HG03159 (cell line): ENCODE results near the gene PEX7.
"Not testable (repeated sequence)": the region's sequence is repeated elsewhere in the genome, so short reads cannot be mapped to it uniquely, and the experiment has no call there.

ENCODE experiments used
- ATAC-seq: cut with Tn5 transposase; IDR thresholded peaks from one replicate; pipeline ENCODE4 v1.9.1; 2021; ENCODE audit warnings: mild to moderate bottlenecking, moderate library complexity; ENCODE audit not compliant: unreplicated experiment

PEX7 gene

DNA sequence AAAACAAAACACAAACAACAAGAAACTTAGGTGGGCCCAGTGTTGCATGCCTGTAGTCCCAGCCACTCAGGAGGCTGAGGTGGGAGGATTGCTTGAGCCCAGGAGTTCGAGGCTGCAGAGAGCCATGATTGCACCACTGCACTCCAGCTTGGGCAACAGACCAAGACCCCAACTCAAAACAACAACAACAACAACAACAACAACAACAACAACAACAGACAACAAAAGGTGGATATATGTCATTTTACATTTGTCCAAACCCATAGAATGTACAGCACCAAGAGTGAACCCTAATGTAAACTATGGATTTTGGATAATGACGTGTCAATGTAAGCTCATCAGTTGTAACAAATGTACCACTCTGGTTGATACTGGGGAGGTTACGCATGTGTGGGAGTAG is 127.6 kb downstream of the PEX7 start:
- not testable (repeated sequence) for ATAC-seq

DNA sequence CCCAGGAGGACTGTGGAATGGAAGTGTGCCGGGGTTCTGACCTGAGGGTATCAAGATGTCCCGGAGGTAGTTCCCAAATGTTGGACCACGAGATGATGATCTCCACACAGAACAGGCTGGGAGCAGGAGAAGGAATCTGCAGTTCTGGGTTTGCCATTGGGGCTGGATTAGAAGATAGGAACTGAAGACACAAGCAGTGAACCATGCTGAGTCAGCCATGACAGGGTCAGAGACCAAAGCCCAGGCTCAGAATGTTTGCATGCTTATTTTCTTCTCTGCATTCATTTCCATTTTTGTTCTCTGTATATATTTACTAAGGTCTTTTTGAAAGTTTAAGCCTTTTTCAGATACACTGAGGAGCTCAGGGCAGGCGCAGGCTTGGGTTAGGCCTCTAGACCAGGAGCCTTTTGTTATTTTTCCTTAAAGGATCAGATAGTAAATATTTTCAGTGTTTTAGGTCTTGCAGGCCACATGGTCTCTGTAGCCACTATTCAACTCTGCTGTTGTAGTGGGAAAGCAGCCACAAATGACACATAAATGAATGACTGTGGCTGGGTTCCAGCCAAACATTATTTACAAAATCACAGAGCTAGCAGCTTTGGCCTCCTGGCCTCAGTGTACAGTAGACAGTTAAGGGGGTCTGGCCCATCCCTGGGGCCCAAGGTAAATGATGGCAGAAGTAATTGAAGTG is 128.2 kb downstream of the PEX7 start:
- ATAC-seq = no peak

DNA sequence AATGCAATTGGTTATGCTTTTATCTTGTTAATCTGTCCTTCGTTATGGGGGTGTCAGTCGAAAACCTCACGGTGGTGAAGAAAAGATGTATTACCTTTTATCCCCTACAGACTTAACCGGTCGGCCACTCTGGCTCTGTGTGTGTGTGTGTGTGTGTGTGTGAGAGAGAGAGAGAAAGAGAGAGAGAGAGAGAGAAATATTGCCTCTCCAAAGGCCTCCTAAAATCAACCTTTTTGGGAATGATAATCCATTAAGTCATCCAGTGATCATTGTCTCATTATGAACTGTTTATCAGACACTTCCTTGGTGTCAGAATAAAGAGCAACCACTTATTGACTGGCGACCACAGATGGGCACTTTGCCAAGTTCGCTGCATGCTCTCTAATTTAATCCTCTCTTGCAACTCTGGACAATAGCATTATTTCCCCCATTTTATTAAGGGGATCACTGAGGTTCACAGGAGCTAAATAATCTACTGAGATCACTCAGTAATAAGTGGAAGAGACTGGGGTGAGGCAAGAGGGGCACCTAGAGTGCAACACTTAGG is 130.4 kb downstream of the PEX7 start:
- ATAC-seq = no peak

DNA sequence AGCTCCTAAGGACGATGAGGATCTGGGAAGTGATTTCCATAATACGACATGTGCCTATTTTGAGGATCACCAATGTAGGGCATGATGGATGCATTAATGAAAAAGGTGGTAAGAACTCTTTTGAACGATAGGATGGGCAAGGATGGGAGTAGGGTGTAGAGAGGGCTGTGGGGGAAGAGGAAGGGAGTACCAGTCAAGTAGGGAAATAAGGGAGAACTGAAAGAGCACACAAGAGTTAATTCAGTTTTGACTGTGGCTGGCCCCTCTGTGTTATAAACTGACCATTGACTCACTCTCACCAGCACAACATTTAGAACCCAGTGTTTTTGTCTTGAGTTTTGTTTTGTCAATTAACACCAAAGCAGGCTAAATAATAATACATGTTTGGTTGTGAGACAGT is 132.7 kb downstream of the PEX7 start:
- ATAC-seq = no peak

DNA sequence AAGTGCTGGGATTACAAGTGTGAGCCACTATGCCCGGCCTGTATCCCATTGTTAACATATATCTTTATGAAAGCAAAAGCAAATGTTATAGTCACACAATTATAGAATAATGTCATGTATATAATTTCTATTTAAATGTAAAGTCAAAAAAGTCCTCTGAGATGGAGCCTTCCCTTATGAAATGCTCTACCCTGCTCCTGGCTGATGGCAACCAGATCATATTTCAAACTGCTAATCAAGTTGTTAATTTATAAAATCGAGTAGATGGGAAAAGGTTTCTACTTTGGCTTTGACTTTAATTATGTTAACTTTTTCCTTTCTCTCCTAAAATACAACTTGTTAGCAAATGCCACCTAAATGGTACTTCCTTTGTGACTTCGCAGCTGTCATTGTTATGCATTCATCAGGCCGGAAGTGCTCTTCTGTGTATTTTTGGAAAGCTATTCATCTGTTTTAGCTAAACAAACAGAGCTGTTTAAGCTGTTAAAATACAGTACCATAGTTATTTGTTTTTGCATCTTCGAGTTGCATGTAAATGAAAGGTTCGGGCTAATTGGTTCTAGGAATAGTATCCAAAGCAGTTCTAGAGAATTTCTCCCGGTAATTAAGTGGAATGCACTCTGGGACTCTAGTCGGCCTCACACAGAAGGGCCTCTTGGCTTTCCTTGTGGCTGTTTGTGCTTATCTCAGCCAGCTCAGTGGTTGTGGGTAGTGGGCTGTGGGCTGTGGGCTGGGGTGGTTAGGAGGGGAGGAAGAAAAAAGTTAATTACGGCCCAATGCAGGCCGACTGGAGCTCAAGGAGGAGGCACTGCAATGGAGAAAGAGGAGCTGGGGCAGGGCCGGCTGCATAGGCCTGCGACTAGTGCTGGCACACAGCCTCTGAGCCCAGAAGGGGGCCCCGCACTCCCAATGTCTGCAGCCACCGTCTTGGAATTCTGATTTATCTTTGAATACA is 134.5 kb downstream of the PEX7 start:
- ATAC-seq = no peak

DNA sequence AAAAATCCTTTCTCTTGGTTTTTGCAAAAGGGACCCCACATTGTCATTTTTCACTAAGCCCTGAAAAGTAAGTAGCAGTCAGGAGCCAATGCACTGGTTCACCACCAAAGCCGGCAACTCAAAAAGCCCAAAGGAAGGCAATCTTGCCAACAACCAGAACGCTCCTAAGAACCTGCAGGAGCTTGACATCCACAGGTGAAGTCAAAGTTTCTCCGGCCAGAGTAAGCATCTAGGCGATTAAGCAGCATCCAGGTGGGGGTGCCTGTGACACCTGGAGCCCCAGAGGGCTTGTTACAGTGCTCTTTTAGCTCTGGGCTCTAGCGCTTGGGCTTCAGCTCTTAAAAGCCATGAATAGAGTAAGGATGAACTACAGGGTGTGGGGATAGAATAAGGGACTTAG is 135.8 kb downstream of the PEX7 start:
- ATAC-seq = no peak

DNA sequence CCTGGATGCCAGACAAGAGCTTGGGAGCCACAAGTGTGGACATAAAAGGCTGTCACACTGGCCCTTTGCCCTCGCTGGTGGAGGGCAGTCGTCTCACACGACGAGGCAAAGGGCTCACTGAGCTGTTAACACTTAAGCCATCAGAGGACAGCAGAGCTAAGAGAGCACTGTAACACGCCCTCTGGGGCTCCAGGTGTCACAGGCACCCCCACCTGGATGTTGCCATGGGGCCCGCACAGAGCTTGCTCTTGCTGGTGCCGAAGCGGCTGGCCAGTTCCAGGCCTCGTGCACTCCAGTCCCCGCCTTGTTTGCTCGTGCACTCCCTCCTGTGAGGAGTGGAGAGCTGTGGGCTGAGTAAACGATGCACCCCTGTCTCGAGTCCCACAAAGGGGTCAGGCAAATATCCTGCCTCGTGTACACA is 137.1 kb downstream of the PEX7 start:
- no peak for ATAC-seq

DNA sequence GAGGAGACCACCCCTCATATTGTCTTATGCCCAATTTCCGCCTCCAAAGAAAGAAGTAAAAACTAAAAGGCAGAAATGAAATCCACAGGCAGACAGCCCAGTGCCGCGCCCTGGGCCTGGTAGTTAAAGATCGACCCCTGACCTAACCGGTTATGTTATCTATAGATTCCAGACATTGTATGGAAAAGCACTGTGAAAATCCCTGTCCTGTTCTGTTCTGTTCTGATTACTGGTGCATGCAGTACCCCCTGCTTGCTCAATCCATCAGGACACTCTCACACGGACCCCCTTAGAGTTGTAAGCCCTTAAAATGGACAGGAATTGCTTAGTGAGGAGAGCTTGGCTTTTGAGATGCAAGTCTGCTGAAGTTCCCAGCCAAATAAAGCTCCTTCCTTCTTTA is 137.5 kb downstream of the PEX7 start:
- ATAC-seq = not testable (repeated sequence)

DNA sequence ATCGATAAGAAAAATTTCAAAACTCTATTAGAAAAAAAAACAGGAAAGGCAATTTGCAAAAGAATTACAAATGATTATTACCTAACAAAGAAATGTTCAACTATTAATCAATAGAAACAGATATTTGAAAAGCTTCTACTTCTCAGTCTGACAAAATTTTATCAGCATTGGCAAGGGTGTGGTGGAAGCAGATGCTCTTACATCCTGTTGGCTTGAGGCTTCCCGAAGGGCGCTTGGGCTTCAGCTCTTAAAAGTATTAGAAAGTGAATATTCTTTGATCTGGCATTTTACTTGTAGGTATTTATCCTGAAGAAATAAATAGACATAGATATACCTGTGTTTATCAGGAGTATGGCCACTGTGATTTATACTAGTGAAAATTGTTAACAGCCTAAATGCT is 138.4 kb downstream of the PEX7 start:
- no peak for ATAC-seq

DNA sequence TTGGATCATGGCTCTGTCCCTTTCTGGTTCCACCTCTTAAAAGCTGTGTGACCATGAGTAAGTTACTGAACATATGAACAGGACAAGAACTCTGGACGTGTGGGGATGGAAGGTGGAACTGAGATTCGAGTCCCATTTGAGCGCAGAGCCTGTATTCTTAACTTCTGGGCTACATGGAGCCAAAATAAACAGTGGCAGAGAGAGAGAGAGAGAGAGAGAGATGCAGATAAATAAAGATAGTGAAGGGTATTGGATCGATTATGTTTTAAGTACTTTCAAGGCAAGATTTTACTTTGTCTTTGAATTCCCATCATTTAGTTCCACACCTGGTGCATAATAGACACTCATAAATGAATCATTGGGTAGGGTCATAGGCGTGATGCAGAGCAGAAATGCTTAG is 139.5 kb downstream of the PEX7 start:
- ATAC-seq = no peak

DNA sequence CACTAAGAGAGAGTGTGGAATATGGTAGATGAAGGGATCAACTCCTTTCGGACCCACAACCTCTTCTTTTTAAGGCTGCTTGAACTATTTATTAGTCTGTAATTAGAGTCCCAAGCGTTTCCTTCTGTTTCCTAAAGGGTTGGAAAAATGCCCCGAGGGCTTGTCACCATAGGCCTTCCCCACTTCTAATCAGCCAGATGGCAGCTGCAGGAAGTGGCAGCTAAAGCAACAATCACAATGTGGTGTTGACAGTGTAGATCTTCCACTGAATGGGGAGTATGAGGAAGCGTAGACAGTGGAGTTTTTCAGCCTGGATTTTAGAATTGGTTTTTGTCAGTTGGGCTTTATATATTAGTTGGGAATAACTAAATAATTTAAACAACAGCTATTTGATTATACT is 140.3 kb downstream of the PEX7 start:
- no peak for ATAC-seq

DNA sequence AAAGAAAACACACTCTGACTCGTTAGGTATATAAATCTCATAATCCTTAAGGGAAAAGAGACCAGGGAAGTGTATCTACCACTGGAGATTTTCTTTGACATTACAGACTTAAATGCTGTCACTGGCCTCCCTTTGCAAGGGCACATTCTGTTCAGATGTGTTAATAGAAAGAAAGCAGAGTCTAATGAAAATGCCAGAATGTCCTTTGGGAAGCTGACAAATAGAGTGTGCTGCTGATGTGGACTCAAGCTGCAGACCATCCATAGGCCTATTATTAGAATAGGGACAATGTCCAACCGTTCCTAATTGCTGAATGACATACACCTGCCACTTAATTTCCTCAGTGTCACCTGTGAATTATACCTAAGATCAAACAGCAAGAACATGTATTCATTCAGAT is 140.9 kb downstream of the PEX7 start:
- no peak for ATAC-seq
